ENCODE results near the gene PRKN.

PRKN gene

GRCh38 chr6:162770955-162771354 lies 43.4 kb upstream of the PRKN start:
- Histone ChIP-seq H3K27ac (ENCODE audit: extremely low read depth, low read depth, low read length) (no peak overlapping the region), H3K36me3 (ENCODE audit: control insufficient read depth in 2 of 2, insufficient read depth in 1 of 2, low read length in 2 of 2) (no peaks in the 10 kb centered on the region), H3K4me3 (ENCODE audit: low read depth, low read length) (no peak overlapping the region), H3K4me1 (ENCODE audit: control insufficient read depth, insufficient read depth, low read length) (no peaks in the 10 kb centered on the region), H3K9me3 (ENCODE audit: control insufficient read depth, insufficient read depth, low read depth, low read length) (no peaks in the 10 kb centered on the region)
- CTCF ChIA-PET: no interaction called here
- TF ChIP-seq ZNF26 (tag by site-specific recombination; IDR thresholded peaks at IDR 0.05) (no peak), ZNF239 (tag by site-specific recombination; IDR thresholded peaks at IDR 0.05) (no peak), ZNF768 (tag by site-specific recombination; IDR thresholded peaks at IDR 0.05) (no peak), REPIN1 (tag by site-specific recombination; IDR thresholded peaks at IDR 0.05; ENCODE audit: low read depth) (no peak), ZNF548 (tag by site-specific recombination; IDR thresholded peaks at IDR 0.05) (no peak), REST (tag by site-specific recombination; IDR thresholded peaks at IDR 0.05) (no peak), ZNF558 (tag by site-specific recombination; IDR thresholded peaks at IDR 0.05) (no peak), ZNF48 (tag by site-specific recombination; IDR thresholded peaks at IDR 0.05) (no peak), ZNF571 (tag by site-specific recombination; IDR thresholded peaks at IDR 0.05) (no peak), ZNF157 (tag by site-specific recombination; IDR thresholded peaks at IDR 0.05) (no peak), PBX3 (CRISPR knock-in tag; IDR thresholded peaks at IDR 0.05) (no peak), ATF2 (tag by site-specific recombination; IDR thresholded peaks at IDR 0.05; ENCODE audit: low read depth) (no peak), ZNF114 (tag by site-specific recombination; IDR thresholded peaks at IDR 0.05) (no peak), KLF10 (tag by site-specific recombination; IDR thresholded peaks at IDR 0.05) (no peak), ZBTB8A (tag by site-specific recombination; IDR thresholded peaks at IDR 0.05) (no peak)
- POLR2A ChIA-PET: no interaction called here

GRCh38 chr6:162770136-162770535 lies 42.6 kb upstream of the PRKN start:
- ChIA-PET POLR2A (no interaction called here), CTCF (interaction anchor here (0.7 kb wide), 1 partner anchor 148 kb away, joined by 3 read pairs; no protein-coding TSS in a partner anchor)
- H3K27ac ChIP-seq (ENCODE audit: extremely low read depth, low read depth, low read length): no peak overlapping the region
- H3K36me3 ChIP-seq (ENCODE audit: control insufficient read depth in 2 of 2, insufficient read depth in 1 of 2, low read length in 2 of 2): no peaks in the 10 kb centered on the region
- no peak overlapping the region for H3K4me3 ChIP-seq (ENCODE audit: low read depth, low read length)
- no peaks in the 10 kb centered on the region for H3K4me1 ChIP-seq (ENCODE audit: control insufficient read depth, insufficient read depth, low read length)
- no peaks in the 10 kb centered on the region for H3K9me3 ChIP-seq (ENCODE audit: control insufficient read depth, insufficient read depth, low read depth, low read length)
- TF ChIP-seq ZNF571 (tag by site-specific recombination; IDR thresholded peaks at IDR 0.05) (no peak), ZNF274 (IDR thresholded peaks at IDR 0.05; ENCODE audit: low read length) (no peak), ZNF274 (tag by site-specific recombination; IDR thresholded peaks at IDR 0.05; ENCODE audit: borderline replicate concordance) (no peak), ZNF596 (tag by site-specific recombination; IDR thresholded peaks at IDR 0.05) (no peak), ZNF449 (tag by site-specific recombination; IDR thresholded peaks at IDR 0.05) (no peak), ZSCAN30 (tag by site-specific recombination; IDR thresholded peaks at IDR 0.05) (no peak), ZNF423 (tag by site-specific recombination; IDR thresholded peaks at IDR 0.05) (no peak), ZNF518A (tag by site-specific recombination; conservative IDR thresholded peaks at IDR 0.05; ENCODE audit: low read depth) (no peak)
